HL-60 (cell line): ENCODE measurements around the gene BCAR3.
"Not testable (repeated sequence)": the region's sequence is repeated elsewhere in the genome, so short reads cannot be mapped to it uniquely, and the experiment has no call there.

Experiments used
- DNase-seq, 2 experiments: peaks; one replicate each; pipeline ENCODE4 v3.0.0-alpha.2; 2010 to 2020; ENCODE audit warnings: low read depth in 1 of 2, low spot score in 1 of 2
- H3K27ac ChIP-seq: fragments of 250-450 bp; sonication (Bioruptor Pico); replicated peaks from 2 replicates; pipeline ENCODE4 v1.5.1; 2020; ENCODE audit warnings: mild to moderate bottlenecking, moderate library complexity
- H3K27me3 ChIP-seq: fragments of 250-450 bp; sonication (Bioruptor Pico); 2 replicates; pipeline ENCODE4 v1.5.1; 2021; ENCODE audit warnings: mild to moderate bottlenecking, moderate library complexity; ENCODE audit not compliant: insufficient read depth, poor library complexity, severe bottlenecking
- H3K4me3 ChIP-seq: replicated peaks from 2 replicates; pipeline ENCODE4 v1.5.1; 2011; ENCODE audit warnings: mild to moderate bottlenecking, control low read depth, low read length; ENCODE audit not compliant: insufficient read depth
- GABPA ChIP-seq: IDR thresholded peaks from 2 replicates; pipeline ENCODE4 v1.6.1; 2012; ENCODE audit warnings: low read depth
- POLR2AphosphoS5 ChIP-seq: IDR thresholded peaks from 2 replicates; pipeline ENCODE4 v1.6.1; 2012; ENCODE audit warnings: low read depth
- SPI1 ChIP-seq: IDR thresholded peaks from 2 replicates; pipeline ENCODE4 v1.6.1; 2012; ENCODE audit warnings: low read depth, mild to moderate bottlenecking, borderline replicate concordance
- TF ChIP-seq, protein P1 (sequence below): IDR thresholded peaks from one replicate; pipeline ENCODE4 v1.5.1; 2011; ENCODE audit warnings: low read length, control low read depth, inconsistent platforms; ENCODE audit not compliant: insufficient read depth
- TF ChIP-seq, protein P2 (sequence below): IDR thresholded peaks from 2 replicates; pipeline ENCODE4 v1.6.1; 2012; ENCODE audit warnings: low read depth; ENCODE audit not compliant: insufficient replicate concordance

BCAR3 gene

DNA sequence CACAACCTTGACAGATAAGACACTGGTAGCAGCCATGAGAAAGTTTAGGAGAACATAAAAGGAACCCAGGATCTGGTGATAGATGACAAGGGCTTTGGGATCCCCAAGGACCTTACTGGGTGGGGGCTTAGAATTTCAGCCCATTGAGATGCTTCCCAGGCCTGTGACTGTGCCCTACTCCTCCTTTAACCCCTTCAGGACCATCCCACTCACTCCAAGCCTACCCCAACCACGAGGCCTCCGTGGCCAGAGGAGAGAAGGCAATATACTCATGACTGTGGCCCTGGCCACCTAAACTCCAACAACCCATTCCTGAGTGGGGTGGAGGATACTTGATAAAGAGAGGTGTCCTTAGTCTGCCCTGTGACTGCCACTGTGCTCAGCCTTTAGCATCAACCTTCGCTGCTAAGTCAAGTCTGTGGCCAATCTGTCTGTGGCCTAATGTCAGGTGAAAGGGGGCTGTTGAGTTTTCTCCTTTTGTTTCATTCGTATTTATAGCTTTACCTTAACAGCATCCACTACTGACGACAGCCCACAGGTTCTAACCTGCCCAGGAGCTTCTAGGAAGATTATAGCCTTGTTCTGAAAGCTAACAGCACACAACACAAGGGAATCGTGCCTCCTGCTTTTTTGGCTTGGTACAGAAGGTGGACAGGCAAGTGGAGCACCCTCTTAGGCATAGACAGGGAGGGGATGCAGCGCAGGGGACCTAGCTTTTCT is 16.9 kb upstream of the BCAR3 start:
- DNase-seq, result no peak
- no peaks in the 10 kb centered on the region for H3K27me3 ChIP-seq
- no peak overlapping the region for H3K27ac ChIP-seq
- no peak overlapping the region for H3K4me3 ChIP-seq
- TF ChIP-seq, protein P1, sequence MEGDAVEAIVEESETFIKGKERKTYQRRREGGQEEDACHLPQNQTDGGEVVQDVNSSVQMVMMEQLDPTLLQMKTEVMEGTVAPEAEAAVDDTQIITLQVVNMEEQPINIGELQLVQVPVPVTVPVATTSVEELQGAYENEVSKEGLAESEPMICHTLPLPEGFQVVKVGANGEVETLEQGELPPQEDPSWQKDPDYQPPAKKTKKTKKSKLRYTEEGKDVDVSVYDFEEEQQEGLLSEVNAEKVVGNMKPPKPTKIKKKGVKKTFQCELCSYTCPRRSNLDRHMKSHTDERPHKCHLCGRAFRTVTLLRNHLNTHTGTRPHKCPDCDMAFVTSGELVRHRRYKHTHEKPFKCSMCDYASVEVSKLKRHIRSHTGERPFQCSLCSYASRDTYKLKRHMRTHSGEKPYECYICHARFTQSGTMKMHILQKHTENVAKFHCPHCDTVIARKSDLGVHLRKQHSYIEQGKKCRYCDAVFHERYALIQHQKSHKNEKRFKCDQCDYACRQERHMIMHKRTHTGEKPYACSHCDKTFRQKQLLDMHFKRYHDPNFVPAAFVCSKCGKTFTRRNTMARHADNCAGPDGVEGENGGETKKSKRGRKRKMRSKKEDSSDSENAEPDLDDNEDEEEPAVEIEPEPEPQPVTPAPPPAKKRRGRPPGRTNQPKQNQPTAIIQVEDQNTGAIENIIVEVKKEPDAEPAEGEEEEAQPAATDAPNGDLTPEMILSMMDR, result no peak
- TF ChIP-seq, protein P2, sequence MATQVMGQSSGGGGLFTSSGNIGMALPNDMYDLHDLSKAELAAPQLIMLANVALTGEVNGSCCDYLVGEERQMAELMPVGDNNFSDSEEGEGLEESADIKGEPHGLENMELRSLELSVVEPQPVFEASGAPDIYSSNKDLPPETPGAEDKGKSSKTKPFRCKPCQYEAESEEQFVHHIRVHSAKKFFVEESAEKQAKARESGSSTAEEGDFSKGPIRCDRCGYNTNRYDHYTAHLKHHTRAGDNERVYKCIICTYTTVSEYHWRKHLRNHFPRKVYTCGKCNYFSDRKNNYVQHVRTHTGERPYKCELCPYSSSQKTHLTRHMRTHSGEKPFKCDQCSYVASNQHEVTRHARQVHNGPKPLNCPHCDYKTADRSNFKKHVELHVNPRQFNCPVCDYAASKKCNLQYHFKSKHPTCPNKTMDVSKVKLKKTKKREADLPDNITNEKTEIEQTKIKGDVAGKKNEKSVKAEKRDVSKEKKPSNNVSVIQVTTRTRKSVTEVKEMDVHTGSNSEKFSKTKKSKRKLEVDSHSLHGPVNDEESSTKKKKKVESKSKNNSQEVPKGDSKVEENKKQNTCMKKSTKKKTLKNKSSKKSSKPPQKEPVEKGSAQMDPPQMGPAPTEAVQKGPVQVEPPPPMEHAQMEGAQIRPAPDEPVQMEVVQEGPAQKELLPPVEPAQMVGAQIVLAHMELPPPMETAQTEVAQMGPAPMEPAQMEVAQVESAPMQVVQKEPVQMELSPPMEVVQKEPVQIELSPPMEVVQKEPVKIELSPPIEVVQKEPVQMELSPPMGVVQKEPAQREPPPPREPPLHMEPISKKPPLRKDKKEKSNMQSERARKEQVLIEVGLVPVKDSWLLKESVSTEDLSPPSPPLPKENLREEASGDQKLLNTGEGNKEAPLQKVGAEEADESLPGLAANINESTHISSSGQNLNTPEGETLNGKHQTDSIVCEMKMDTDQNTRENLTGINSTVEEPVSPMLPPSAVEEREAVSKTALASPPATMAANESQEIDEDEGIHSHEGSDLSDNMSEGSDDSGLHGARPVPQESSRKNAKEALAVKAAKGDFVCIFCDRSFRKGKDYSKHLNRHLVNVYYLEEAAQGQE, result no peak
- TF ChIP-seq POLR2AphosphoS5 (no peak), GABPA (no peak), SPI1 (no peak)

DNA sequence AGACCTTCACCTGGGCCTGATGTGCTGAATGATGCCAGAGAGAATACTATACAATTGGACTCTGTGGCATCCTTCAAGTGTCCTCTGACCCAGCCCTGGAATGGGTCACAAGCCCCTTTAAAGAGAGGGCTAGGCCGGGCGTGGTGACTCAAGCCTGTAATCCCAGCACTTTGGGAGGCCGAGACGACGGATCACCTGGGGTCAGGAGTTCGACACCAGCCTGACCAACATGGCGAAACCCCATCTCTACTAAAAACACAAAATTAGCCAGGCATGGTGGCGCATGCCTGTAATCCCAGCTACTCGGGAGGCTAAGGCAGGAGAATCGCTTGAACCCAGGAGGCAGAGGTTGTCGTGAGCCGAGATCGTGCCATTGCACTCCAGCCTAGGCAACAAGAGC is 15.9 kb upstream of the BCAR3 start:
- not testable (repeated sequence) for DNase-seq, H3K27me3 ChIP-seq, H3K27ac ChIP-seq, H3K4me3 ChIP-seq

DNA sequence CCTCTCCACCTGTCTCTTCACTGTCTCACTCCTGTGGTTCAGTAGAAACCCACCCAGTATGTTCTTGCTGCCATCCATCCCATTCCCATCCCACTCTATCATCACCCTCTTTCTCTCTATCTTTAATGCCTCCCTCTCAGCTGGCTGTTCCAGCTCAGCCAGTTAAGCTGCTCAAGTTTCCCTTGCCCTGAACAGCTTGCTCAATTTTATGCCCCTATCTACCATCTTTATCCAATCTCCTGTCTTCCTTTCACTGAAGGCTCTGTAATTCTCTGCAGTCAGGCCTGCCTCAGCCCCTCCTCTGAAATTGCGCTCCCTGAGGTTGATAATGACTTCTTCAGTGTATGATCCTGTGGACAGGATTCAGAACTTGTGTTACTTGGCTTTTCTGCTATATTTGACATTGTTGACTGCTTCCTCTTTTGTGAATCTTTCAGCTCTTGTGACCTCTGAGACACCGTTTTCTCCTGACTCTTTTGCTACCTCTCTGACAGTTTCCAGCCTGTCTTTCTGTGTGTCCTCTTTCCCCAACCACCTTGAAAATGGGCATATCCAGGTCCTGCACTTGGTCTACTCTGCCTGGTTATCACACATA is 13.9 kb upstream of the BCAR3 start:
- TF ChIP-seq SPI1 (no peak), GABPA (no peak), POLR2AphosphoS5 (no peak)
- TF ChIP-seq, protein P1, result no peak
- TF ChIP-seq, protein P2, result no peak
- DNase-seq, result no peak
- H3K4me3 ChIP-seq, result no peak overlapping the region
- H3K27ac ChIP-seq, result no peak overlapping the region
- H3K27me3 ChIP-seq, result peaks cover 5% of the 10 kb centered on the region

DNA sequence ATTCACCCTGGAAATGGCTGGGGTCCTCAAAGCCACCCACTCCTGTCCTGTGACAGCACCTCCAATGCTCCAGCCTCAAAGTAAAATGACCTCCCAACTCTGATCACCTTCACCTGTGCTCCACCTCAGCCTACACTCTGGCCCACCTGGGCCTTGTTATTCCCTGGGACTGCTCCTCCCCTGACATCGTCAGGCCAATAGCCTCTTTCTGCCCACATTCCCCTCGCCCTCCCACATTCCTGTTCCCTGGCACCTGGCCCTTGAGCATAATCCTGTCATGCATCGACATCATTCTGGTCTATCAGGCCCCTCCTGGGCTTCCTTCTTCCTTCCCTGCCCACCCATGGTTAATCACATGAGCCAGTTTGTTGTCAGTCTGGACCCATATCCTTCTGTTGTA is 13.2 kb upstream of the BCAR3 start:
- no peak overlapping the region for H3K4me3 ChIP-seq
- no peak overlapping the region for H3K27ac ChIP-seq
- peaks cover 5% of the 10 kb centered on the region for H3K27me3 ChIP-seq
- TF ChIP-seq, protein P2, result no peak
- TF ChIP-seq, protein P1, result no peak
- TF ChIP-seq GABPA, result no peak
- no peak for TF ChIP-seq POLR2AphosphoS5
- no peak for TF ChIP-seq SPI1
- no peak for DNase-seq
